Neural progenitor cell (in vitro differentiated cells): ENCODE results near the gene PTCD2. TPM values are rescaled to one million over a fixed set of nuclear protein-coding genes. Genes with fewer than 3 reads are reported as not detected.
"Not testable (repeated sequence)": the region's sequence is repeated elsewhere in the genome, so short reads cannot be mapped to it uniquely, and the experiment has no call there.

Source experiments
- DNase-seq: peaks from one replicate; pipeline ENCODE4 v3.0.0-alpha.2; 2016; ENCODE audit warnings: low spot score
- H2AFZ ChIP-seq: fragments of 200-600 bp; sonication (generic); replicated peaks from 2 replicates; pipeline ENCODE4 v1.6.1; 2016; ENCODE audit warnings: antibody characterized with exemption
- H3F3A ChIP-seq: fragments of 200-600 bp; sonication (generic); 2 replicates; pipeline ENCODE4 v1.6.1; 2016; ENCODE audit warnings: antibody characterized with exemption, low read depth
- H3K27ac ChIP-seq: fragments of 200-600 bp; sonication (generic); 2 replicates; pipeline ENCODE4 v1.5.1; 2016; ENCODE audit warnings: mild to moderate bottlenecking
- H3K27me3 ChIP-seq: fragments of 200-600 bp; sonication (generic); 2 replicates; pipeline ENCODE4 v1.6.1; 2016; ENCODE audit warnings: mild to moderate bottlenecking, moderate library complexity
- H3K36me3 ChIP-seq: fragments of 200-600 bp; sonication (generic); 2 replicates; pipeline ENCODE4 v1.5.1; 2016
- H3K4me1 ChIP-seq: fragments of 200-600 bp; sonication (generic); 2 replicates; pipeline ENCODE4 v1.6.1; 2016; ENCODE audit warnings: mixed run types
- H3K4me2 ChIP-seq: fragments of 200-600 bp; sonication (generic); 2 replicates; pipeline ENCODE4 v1.6.1; 2016
- H3K4me3 ChIP-seq: fragments of 200-600 bp; sonication (generic); 2 replicates; pipeline ENCODE4 v1.5.1; 2016
- H3K79me2 ChIP-seq: fragments of 200-600 bp; sonication (generic); 2 replicates; pipeline ENCODE4 v1.6.1; 2016; ENCODE audit warnings: low read depth
- H3K9ac ChIP-seq: fragments of 200-600 bp; sonication (generic); 2 replicates; pipeline ENCODE4 v1.6.1; 2016
- H3K9me3 ChIP-seq: fragments of 200-600 bp; sonication (generic); 2 replicates; pipeline ENCODE4 v1.5.1; 2016; ENCODE audit warnings: low read depth
- H4K20me1 ChIP-seq: fragments of 200-600 bp; sonication (generic); 2 replicates; pipeline ENCODE4 v1.6.1; 2016; ENCODE audit warnings: low read depth
- H3K27ac Mint-ChIP-seq: 3 replicates; pipeline ENCODE4 v1.8.0; 2021; ENCODE audit warnings: mixed read lengths
- H3K27me3 Mint-ChIP-seq: 2 replicates; pipeline ENCODE4 v1.8.0; 2022; ENCODE audit warnings: low read depth, mild to moderate bottlenecking, inconsistent platforms, moderate library complexity, mixed read lengths; ENCODE audit not compliant: insufficient read depth
- H3K36me3 Mint-ChIP-seq: 3 replicates; pipeline ENCODE4 v1.8.0; 2021; ENCODE audit warnings: mixed read lengths
- H3K4me1 Mint-ChIP-seq: 3 replicates; pipeline ENCODE4 v1.8.0; 2021; ENCODE audit warnings: mixed read lengths
- H3K4me3 Mint-ChIP-seq: 3 replicates; pipeline ENCODE4 v1.8.0; 2021; ENCODE audit warnings: mild to moderate bottlenecking, moderate library complexity, mixed read lengths
- H3K9me3 Mint-ChIP-seq: 3 replicates; pipeline ENCODE4 v1.8.0; 2020; ENCODE audit warnings: mixed read lengths
- EZH2 ChIP-seq: fragments of 200-600 bp; sonication (generic); IDR thresholded peaks from 2 replicates; pipeline ENCODE4 v1.6.1; 2017; ENCODE audit warnings: antibody characterized with exemption, mild to moderate bottlenecking, moderate library complexity
- EZH2phosphoT487 ChIP-seq: fragments of 200-600 bp; sonication (generic); IDR thresholded peaks from 2 replicates; pipeline ENCODE4 v1.6.1; 2017; ENCODE audit warnings: antibody characterized with exemption
- total RNA-seq: library from RNA; depleted of rRNA; stranded (reverse); fragments of >200 nt; gene quantifications from 2 replicates; pipeline ENCODE4 v1.2.3, GENCODE V29; 2015; ENCODE audit warnings: low replicate concordance
- TF ChIP-seq, protein P1 (sequence below): fragments of 200-600 bp; sonication (generic); IDR thresholded peaks from 2 replicates; pipeline ENCODE4 v1.5.1; 2017; ENCODE audit warnings: antibody characterized with exemption, mild to moderate bottlenecking

PTCD2 gene
- total RNA-seq, 1 donor from 2014 or later, result 13.7 TPM

DNA sequence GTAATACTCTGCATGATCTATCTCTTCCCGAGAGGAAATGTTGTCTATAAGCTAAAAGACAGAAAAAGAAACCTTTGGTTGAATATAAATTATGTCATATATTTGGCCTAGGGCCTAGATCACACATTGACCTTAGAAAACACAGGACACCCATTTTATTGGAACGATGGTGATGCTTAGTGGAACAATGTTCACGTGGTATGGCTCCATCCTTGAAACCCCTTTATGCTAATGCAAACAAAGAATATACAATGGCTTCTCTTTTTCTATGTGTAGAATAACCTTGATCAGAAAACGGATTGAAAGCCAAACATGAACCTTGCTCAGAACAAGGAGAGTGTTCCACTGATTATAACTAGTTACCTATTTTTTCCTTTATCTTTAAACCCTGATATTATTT is 24.6 kb upstream of the PTCD2 start:
- no peak overlapping the region for H2AFZ ChIP-seq
- H3K36me3 ChIP-seq, result peaks cover 11% of the 10 kb centered on the region
- H3K4me1 ChIP-seq, result peaks cover 15% of the 10 kb centered on the region
- no peaks in the 10 kb centered on the region for H3K9me3 Mint-ChIP-seq
- H3K27ac Mint-ChIP-seq, result no peak overlapping the region
- peaks cover 6% of the 10 kb centered on the region for H3F3A ChIP-seq
- H3K4me2 ChIP-seq, result no peak overlapping the region
- no peaks in the 10 kb centered on the region for H3K9me3 ChIP-seq
- H3K4me1 Mint-ChIP-seq, result no peaks in the 10 kb centered on the region
- H3K27ac ChIP-seq, result no peak overlapping the region
- H3K4me3 ChIP-seq, result no peak overlapping the region
- H4K20me1 ChIP-seq, result no peaks in the 10 kb centered on the region
- H3K4me3 Mint-ChIP-seq, result no peak overlapping the region
- TF ChIP-seq, protein P1, sequence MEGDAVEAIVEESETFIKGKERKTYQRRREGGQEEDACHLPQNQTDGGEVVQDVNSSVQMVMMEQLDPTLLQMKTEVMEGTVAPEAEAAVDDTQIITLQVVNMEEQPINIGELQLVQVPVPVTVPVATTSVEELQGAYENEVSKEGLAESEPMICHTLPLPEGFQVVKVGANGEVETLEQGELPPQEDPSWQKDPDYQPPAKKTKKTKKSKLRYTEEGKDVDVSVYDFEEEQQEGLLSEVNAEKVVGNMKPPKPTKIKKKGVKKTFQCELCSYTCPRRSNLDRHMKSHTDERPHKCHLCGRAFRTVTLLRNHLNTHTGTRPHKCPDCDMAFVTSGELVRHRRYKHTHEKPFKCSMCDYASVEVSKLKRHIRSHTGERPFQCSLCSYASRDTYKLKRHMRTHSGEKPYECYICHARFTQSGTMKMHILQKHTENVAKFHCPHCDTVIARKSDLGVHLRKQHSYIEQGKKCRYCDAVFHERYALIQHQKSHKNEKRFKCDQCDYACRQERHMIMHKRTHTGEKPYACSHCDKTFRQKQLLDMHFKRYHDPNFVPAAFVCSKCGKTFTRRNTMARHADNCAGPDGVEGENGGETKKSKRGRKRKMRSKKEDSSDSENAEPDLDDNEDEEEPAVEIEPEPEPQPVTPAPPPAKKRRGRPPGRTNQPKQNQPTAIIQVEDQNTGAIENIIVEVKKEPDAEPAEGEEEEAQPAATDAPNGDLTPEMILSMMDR, result no peak
- TF ChIP-seq EZH2phosphoT487 (no peak), EZH2 (no peak)
- H3K79me2 ChIP-seq, result peaks cover 38% of the 10 kb centered on the region
- H3K36me3 Mint-ChIP-seq, result peaks cover 26% of the 10 kb centered on the region
- DNase-seq, result no peak
- H3K9ac ChIP-seq, result no peak overlapping the region
- no peaks in the 10 kb centered on the region for H3K27me3 ChIP-seq
- no peaks in the 10 kb centered on the region for H3K27me3 Mint-ChIP-seq

DNA sequence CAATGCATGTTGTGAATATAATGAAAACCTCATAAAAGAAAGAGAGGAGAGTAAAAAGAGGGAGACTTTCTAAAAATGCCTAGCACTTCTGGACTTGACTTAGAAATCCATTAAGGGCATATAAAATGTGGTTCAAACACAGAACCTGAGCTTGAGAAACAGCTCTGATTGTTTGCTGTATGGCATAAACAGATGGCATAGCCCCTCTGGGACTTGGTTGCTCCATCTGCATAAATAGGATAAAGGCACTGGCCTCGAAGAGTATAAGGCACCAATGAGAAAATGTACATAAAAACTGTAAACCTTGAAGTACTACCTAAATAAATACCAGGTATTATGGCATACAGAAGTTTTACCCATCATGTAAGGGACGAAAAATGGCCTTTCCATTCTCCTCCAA is 23.9 kb upstream of the PTCD2 start:
- DNase-seq, result no peak
- peak overlapping the region; percentile 39 for H3K27ac ChIP-seq
- peaks cover 13% of the 10 kb centered on the region for H3F3A ChIP-seq
- peaks cover 23% of the 10 kb centered on the region for H3K4me1 ChIP-seq
- H3K9me3 ChIP-seq, result no peaks in the 10 kb centered on the region
- H3K4me3 ChIP-seq, result no peak overlapping the region
- H3K36me3 Mint-ChIP-seq, result peaks cover 26% of the 10 kb centered on the region
- no peak overlapping the region for H3K27ac Mint-ChIP-seq
- H3K27me3 ChIP-seq, result no peaks in the 10 kb centered on the region
- no peak overlapping the region for H3K4me3 Mint-ChIP-seq
- peaks cover 8% of the 10 kb centered on the region for H3K36me3 ChIP-seq
- no peak overlapping the region for H3K4me2 ChIP-seq
- no peaks in the 10 kb centered on the region for H3K27me3 Mint-ChIP-seq
- no peak overlapping the region for H2AFZ ChIP-seq
- H3K9me3 Mint-ChIP-seq, result no peaks in the 10 kb centered on the region
- TF ChIP-seq EZH2phosphoT487 (no peak), EZH2 (no peak)
- TF ChIP-seq, protein P1, result no peak
- no peak overlapping the region for H3K9ac ChIP-seq
- no peaks in the 10 kb centered on the region for H4K20me1 ChIP-seq
- peaks cover 45% of the 10 kb centered on the region for H3K79me2 ChIP-seq
- H3K4me1 Mint-ChIP-seq, result peaks cover 3% of the 10 kb centered on the region

DNA sequence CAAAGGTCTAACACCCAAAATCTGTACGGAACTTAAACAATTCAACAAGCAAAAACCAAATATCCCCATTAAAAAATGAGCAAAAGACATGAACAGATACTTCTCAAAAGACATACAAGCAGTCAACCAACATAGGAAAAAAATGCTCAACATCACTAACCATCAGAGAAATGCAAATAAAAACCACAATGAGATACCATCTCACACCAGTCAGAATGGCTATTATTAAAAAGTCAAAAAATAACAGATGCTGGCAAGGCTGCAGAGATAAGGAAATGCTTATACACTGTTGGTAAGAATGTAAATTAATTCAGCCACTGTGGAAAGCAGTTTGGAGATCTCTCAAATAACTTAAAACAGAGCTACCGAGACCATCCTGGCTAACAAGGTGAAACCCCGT is 22.0 kb upstream of the PTCD2 start:
- H3K9ac ChIP-seq, H3K4me3 Mint-ChIP-seq, H3K4me3 ChIP-seq, H3K27me3 Mint-ChIP-seq, H3K27ac ChIP-seq, DNase-seq, H2AFZ ChIP-seq, H3K9me3 Mint-ChIP-seq, H4K20me1 ChIP-seq, H3K36me3 ChIP-seq, H3K27me3 ChIP-seq, H3K9me3 ChIP-seq, H3K27ac Mint-ChIP-seq, H3K4me2 ChIP-seq: not testable (repeated sequence)
- H3F3A ChIP-seq, result peaks cover 32% of the 10 kb centered on the region
- peaks cover 19% of the 10 kb centered on the region for H3K4me1 Mint-ChIP-seq
- H3K4me1 ChIP-seq, result peaks cover 35% of the 10 kb centered on the region
- H3K79me2 ChIP-seq, result peaks cover 51% of the 10 kb centered on the region
- peaks cover 29% of the 10 kb centered on the region for H3K36me3 Mint-ChIP-seq

DNA sequence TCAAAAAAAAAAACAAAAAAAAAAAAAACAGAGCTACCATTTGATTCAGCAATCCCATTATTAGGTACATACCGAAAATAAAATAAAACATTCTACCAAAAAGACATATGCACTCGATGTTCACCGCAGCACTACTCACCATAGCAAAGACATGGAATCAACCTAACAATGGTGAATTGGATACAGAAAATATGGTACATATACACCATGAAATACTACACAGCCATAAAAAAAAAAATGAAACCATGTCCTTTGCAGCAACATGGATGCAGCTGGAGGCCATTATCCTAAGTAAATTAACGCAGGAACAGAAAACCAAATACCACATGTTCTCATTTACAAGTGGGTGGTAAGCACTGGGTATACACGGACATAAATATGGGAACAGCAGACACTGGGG is 21.5 kb upstream of the PTCD2 start:
- TF ChIP-seq EZH2phosphoT487 (no peak), EZH2 (no peak)
- TF ChIP-seq, protein P1, result no peak
- H3K4me1 Mint-ChIP-seq, result peaks cover 19% of the 10 kb centered on the region
- H3K9me3 Mint-ChIP-seq, result peaks cover 2% of the 10 kb centered on the region
- Histone ChIP-seq H2AFZ (no peak overlapping the region), H3K27me3 (no peaks in the 10 kb centered on the region), H3K27ac (no peak overlapping the region), H3K36me3 (peaks cover 7% of the 10 kb centered on the region), H3K4me3 (no peak overlapping the region), H3K9me3 (no peaks in the 10 kb centered on the region), H3K4me1 (peaks cover 39% of the 10 kb centered on the region), H3K79me2 (peaks cover 57% of the 10 kb centered on the region), H4K20me1 (no peaks in the 10 kb centered on the region), H3K4me2 (no peak overlapping the region), H3F3A (peaks cover 37% of the 10 kb centered on the region), H3K9ac (no peak overlapping the region)
- H3K36me3 Mint-ChIP-seq, result peaks cover 31% of the 10 kb centered on the region
- no peaks in the 10 kb centered on the region for H3K27me3 Mint-ChIP-seq
- H3K4me3 Mint-ChIP-seq, result no peak overlapping the region
- H3K27ac Mint-ChIP-seq, result no peak overlapping the region
- DNase-seq, result no peak
